Kidney epithelial cell (primary cell): ENCODE data around the gene NF1. TPM values are rescaled to one million over a fixed set of nuclear protein-coding genes. Genes with fewer than 3 reads are reported as not detected.

Source experiments
- DNase-seq: peaks from one replicate; pipeline ENCODE4 v3.0.0-alpha.2; 2010; ENCODE audit warnings: low read depth
- H3K27me3 ChIP-seq: 2 replicates; pipeline ENCODE4 v1.6.0; 2011; ENCODE audit warnings: low read length; ENCODE audit not compliant: control insufficient read depth, insufficient read depth
- H3K36me3 ChIP-seq: 2 replicates; pipeline ENCODE4 v1.5.1; 2011; ENCODE audit warnings: low read length; ENCODE audit not compliant: control insufficient read depth, insufficient read depth
- H3K4me3 ChIP-seq: 2 replicates; pipeline ENCODE4 v1.5.1; 2011; ENCODE audit warnings: low read depth, mild to moderate bottlenecking, control low read depth, low read length
- total RNA-seq: library from RNA; depleted of rRNA; stranded (reverse); fragments of >200 nt; gene quantifications from 2 replicates; pipeline ENCODE4 v1.2.3, GENCODE V29; 2015
- TF ChIP-seq, protein P1 (sequence below): IDR thresholded peaks from 2 replicates; pipeline ENCODE4 v1.5.1; 2011; ENCODE audit warnings: mild to moderate bottlenecking, moderate library complexity, low read length, control low read depth, inconsistent platforms; ENCODE audit not compliant: insufficient read depth, poor library complexity, severe bottlenecking

The NF1 gene
- total RNA-seq, 1 donor from 2014 or later: 49.6 TPM

DNA sequence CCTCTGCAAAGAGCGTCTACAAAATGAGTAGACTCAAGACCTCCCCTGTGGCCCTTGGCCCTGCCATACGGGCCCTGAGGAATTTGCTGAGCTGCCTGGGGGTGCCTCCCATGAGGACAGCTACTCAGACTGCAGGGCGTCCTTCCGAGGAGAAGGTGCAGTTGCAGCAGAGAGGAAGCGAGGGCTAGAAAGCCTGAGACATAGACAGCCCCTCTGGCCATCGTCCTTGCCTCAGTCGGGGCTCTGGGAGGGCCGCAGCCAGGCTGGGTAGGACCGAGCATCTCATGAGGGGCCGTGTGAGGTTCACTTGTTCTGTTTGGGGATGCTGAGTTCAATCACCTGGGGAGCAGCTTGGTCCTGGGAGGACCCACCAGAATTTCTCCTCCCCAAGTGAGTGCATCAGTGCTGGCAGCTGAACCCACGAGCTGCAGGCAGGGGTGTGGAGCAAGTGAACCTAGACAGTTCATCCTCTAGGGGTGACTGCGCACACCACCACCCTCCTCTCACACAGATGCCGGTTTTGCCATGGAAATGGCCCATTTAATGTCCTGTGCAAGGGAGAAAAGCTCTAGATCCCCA, 317.0 kb downstream of the NF1 start:
- Histone ChIP-seq H3K36me3 (no peaks in the 10 kb centered on the region), H3K4me3 (no peak overlapping the region), H3K27me3 (peaks cover 7% of the 10 kb centered on the region)
- TF ChIP-seq, protein P1, sequence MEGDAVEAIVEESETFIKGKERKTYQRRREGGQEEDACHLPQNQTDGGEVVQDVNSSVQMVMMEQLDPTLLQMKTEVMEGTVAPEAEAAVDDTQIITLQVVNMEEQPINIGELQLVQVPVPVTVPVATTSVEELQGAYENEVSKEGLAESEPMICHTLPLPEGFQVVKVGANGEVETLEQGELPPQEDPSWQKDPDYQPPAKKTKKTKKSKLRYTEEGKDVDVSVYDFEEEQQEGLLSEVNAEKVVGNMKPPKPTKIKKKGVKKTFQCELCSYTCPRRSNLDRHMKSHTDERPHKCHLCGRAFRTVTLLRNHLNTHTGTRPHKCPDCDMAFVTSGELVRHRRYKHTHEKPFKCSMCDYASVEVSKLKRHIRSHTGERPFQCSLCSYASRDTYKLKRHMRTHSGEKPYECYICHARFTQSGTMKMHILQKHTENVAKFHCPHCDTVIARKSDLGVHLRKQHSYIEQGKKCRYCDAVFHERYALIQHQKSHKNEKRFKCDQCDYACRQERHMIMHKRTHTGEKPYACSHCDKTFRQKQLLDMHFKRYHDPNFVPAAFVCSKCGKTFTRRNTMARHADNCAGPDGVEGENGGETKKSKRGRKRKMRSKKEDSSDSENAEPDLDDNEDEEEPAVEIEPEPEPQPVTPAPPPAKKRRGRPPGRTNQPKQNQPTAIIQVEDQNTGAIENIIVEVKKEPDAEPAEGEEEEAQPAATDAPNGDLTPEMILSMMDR: no peak
- DNase-seq: no peak

DNA sequence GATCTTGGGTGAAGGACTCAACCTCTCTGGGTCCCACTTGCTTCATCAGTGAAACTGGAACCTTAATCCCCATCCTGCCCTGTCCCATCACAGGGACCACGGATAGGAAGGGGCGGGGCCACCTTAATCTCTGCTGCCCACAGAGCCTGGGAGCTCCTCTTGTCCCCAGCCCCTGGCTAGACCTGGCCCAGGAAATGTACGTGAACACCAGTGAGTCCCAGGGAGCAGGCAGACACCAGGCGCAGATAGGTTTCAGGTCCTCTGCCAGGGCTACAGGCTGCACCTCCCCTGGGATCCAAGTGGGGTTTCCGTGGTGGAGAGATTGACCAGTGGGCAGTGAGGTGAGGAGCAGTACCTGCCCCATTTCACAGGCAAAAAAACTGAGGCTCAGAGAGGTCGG, 317.7 kb downstream of the NF1 start:
- DNase-seq: no peak
- H3K27me3 ChIP-seq: peaks cover 5% of the 10 kb centered on the region
- TF ChIP-seq, protein P1: no peak
- no peak overlapping the region for H3K4me3 ChIP-seq
- no peaks in the 10 kb centered on the region for H3K36me3 ChIP-seq

DNA sequence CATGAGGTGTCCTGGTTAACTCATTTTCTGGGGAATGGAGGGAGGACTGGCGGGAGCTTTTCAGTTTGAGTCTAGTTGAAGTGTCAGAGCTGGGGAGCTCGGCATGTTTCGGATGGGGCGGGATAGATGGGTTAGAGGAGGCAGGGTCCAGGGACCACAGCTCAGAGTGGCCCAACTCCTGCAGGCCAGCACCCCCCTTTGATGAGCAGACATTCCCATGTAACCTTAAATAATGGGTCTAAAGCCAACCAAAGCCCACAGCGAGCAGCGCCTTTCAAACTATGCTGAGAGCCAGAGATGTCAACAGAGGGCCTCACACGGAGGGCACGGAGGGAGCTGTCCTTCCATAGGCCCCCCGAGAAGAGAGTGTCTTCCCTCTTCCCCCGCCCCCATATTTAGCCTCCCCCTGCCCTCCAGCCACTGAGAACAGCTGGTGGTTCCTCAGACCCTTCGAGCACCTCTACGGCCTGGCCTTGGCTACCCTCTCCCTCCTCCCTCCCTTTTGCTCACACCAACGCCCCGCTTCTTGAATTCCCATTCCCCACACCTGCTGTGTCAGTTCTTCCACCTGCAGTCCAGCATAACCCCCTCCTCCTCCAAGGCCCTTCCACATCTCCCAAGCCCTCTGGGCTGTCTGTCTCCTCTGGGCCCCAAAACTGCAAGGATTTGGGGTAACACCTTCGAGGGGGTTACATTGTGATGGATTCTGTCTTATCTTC, 318.5 kb downstream of the NF1 start:
- Histone ChIP-seq H3K36me3 (no peaks in the 10 kb centered on the region), H3K4me3 (no peak overlapping the region), H3K27me3 (peaks cover 5% of the 10 kb centered on the region)
- no peak for DNase-seq
- TF ChIP-seq, protein P1: no peak

DNA sequence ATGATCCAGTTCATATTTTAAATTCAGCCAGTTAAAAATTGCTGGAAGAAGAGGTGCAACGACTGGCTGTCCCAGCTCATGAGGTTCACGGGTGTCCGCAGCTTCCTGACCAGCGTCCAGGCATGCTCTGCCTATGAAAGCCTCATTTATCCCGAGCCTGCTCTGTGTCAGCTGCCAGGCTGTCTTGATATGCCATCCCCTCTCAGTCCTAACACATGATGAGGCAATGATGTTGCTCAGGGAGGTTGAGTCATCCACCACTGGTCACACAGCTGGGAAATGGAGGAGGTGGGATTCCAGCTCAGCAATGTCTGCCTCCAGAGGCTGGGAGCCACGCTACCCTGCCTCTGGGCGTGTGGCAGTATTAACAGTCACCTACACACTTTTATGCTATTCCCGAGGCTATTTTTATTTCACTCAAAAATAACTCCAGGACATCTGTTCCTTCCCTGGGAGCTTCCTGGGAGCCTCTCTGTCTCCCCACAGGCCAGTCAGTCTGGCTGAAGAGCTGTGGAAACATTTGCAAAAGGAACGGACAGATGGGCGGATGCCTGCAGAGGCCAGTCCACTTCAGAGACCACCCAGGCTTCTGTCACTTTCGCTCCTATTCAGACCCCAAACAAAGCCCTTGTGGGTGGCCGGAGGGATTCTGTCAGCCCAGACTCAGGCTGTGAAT, 319.2 kb downstream of the NF1 start:
- Histone ChIP-seq H3K36me3 (no peaks in the 10 kb centered on the region), H3K4me3 (no peak overlapping the region), H3K27me3 (peaks cover 2% of the 10 kb centered on the region)
- DNase-seq: no peak
- TF ChIP-seq, protein P1: no peak

DNA sequence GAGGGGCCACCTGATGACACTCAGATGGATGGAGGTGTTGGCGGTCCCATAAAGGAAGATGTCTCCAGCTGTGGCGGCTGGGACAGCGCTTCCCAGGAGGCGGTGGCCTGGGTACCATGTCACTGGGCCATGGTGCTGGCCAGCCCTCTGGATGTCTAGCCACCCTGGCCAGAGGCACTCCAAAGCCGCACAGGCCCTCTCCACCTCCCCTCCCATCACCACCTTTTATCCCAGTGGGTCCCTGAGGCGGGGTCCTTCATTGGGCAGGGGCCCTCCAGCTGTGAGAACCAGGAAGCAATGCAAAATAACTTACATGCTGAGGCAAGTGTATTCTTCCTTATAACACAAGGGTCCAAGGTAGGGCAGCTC, 319.8 kb downstream of the NF1 start:
- no peak for DNase-seq
- no peaks in the 10 kb centered on the region for H3K36me3 ChIP-seq
- TF ChIP-seq, protein P1: no peak
- H3K4me3 ChIP-seq: no peak overlapping the region
- peaks cover 2% of the 10 kb centered on the region for H3K27me3 ChIP-seq
